ENCODE data around the gene PBRM1.

Gene PBRM1

DNA sequence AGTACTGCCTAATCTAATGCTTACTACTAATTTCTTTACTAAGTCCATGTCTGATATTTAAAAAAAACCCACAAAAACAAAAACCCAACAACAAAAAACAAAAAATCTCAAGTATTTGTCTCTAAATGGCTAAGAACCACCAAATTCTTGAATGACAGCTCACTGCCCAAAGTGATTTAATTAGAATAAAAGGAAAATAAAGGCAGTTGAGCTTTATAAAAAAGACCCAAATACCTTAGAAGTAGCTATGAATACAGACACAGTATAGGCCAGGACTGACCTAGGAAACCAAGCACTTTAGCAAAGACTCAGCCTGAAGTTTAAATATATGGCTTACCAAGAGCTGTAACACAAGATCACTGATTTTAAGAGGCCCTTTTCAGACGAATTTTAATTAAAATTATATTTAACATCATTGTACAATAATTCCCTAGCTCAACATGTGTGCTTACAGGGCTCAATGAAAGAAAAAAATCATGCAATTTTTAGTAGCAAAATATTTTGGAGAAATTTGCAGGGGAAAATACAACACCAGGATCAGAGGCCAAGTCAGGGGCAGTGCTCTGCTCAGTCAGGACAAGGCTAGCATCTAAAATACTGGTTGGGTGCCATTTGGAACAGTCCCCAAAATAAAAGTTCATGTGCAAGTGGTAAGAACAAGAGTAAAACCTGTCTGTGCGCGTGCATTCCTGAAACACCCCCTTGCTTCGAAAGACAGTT is 124.5 kb downstream of the PBRM1 start:
- no peak for DNase-seq

DNA sequence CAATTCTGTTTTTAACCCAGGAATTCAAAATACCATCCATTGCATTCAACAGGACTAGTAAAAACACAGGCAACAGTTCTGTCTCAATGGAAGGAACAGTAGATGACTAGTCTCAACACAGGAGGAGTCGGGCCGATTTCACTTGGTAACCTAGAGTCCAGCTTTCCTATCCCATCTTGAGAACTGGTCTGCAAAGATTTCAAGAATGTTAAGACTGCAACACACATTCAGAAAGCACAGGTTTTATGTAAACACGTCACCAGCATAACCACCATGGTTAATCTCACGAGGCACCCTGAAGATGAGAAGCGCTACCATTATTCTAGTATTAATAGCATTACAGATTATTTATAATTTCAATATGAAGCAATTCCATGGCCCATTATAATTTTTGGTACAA is 127.3 kb downstream of the PBRM1 start:
- no peak for DNase-seq

DNA sequence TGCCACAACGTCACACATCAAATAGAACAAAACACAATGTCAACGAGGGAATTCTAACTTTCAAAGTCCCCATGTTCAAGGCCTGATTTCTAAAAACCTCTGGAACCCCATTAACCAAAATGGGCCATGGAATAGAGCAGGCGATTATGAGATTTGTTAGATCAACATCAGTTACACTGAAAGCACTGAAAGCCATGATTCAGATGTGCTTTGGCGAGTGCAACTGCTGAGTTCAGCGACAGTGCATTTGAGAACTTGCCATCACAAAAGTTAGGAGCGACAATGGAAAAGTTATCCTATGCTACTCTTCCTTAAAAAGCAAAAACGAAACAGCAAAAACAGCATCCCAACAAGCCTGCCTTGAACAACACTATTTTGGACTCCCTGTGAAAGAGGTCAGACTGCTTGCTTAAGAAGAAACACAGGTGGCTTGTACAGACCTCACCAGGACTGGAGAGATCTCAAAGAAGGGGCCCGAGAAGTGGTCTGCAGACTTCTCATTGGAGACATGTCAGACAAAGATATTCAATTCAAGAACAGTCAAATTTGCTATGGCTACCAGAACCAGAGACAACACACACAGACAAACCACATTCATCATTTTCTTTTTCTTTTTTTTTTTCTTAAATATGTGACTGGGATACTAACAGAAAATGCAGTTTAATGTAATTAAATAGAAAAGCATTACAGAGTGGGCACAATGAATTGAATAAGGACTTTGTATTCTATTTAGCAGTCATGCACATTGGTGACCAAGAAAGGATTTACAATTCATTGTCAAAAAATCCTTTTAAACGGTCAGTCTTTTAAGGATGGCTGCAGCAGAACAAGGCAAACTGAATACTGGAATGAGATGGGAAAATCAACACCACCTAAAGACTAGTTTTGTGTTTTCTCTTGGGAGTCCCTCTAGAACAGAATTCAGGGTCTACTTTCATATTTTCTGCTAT is 128.4 kb downstream of the PBRM1 start:
- no peak for DNase-seq

DNA sequence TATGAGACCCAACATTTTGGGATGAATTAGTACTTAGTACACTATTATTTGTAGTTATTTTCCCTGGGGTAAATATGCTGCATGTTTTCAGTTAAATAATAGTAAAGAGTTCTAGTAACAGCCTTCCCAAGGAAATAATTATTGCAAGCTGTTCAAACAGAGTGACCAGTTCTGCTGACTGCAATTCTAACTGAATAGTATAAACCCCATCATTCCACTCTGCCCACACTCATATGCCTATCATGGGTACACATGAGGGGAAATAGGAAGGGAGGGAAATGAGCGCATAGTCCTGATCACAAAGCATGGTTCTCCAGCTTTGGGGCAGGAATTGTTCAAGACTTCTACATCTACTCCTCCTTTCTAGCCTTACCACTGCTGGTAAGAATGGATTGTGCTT is 130.7 kb downstream of the PBRM1 start:
- DNase-seq, result no peak

DNA sequence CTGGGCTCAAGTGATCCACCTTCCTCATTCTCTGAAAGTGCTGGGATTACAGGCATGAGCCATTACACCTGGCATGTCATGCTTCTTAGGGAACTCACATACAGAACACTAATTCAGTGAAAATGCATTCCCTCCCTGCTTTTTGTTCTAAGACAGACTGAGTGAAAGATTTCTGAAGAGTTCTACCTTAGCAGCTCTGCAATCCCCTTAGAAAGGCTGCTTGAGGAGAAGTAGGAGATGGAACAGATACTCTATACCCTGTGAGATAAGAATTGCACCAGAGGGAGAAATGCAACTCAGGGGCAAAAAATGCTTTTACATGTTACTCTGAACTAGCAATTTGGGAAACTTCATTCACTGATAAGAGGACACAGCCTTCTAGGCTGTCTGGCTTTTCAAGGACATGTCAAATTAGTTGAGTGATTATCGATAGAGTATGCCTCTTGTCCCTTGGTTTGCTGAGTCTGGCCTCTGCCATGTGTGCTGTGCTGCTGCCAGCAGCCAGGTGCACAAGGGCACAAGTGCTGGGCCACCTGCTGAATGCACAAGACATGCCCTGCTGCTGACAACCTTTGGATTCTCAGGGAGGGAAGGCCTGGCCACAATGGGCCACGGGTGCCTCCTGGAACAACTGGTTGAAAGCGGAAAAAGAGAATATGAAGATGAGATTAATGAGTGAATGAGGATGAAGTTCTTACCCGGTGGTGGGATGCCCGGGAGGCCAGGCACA is 131.5 kb downstream of the PBRM1 start:
- no peak for DNase-seq

DNA sequence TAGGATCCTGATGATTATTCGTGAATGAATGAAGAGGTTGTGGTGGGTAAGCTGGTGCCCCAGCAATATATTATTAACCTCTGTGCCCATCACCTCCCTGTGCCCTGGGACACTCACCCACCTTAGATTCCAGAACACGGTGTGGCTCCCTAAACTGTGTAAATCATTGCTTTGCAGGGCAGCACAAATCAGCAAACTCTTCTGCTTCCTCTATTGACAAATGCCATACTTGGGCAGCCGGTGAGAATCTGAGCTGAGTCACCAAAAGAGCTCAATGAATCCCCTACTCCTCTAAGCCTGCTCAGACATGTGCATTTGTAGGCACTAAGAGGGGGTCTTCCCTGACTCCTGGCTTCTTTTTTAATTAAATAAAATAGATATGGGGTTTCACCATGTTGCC is 133.6 kb downstream of the PBRM1 start:
- DNase-seq, result no peak

DNA sequence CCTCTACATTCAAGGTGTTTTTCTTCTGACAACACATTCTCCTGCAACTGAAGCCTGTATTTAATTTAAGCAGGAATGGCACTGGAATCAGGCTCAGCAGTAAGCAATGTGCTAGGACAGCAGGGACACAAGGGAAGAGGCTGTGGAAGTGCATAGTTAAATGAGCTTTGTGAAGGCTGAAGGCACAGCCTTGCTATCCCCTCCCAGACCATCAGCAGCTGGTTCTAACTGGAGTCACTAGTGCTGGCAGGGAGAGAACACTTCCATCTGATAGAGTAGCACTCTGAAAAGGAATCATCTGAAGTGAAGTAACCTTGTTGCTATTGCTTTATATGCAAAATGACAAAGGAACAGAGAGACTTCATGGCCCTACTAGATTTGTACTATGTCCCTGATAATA is 134.6 kb downstream of the PBRM1 start:
- no peak for DNase-seq

DNA sequence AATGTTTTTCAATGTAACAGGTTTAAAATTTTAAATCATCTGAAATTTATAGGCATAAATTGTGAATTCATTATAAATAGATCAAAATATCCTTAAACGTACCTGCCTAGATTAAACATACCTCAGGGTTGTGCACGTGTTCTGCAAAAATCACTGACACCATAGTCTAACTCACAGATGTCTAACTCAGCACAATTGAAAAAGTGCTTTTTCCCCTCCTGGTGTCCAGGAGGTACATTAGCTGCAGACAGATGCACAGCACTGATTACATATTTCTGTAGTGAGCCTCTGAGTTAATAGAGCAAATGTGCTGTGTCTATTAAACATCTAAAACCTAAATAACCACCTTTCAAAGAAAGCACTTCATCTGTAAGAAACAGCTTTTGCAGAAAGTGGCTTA is 138.6 kb downstream of the PBRM1 start:
- no peak for DNase-seq

DNA sequence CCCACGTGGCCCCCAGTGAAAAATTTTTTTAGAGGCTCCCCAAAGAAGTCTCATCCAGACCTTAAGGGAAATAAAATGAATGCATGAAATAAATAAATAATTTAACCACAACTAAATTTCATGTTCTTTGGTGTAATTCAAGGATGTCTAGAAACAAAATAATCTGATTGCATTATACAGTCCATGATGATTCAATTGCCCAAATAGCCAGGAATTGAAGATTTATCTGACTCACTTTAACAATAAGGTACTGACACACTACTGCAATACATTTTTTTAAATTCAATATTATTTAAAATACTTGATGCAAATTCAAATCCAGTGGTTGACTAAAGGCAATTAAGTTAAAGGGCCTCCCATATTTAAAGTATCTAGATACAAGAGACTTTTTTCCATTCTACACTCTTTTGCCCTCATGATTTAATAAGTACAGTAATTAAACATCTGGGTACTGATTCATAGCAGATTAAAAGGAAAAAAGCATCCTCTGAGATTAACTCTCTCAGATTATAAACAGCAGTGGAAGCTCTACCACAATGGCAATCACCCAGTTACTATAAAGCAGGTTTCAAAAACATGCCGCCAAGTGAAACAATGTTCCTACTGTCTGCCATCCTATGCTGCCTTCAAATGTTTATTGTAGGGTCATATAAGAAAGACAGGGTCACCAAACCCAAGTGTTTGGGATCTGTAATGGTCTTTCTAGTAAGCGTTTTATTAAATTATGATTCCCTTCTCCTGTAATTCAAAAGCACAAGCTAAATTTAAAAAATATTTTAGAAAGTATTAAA is 139.4 kb downstream of the PBRM1 start:
- DNase-seq, result no peak

DNA sequence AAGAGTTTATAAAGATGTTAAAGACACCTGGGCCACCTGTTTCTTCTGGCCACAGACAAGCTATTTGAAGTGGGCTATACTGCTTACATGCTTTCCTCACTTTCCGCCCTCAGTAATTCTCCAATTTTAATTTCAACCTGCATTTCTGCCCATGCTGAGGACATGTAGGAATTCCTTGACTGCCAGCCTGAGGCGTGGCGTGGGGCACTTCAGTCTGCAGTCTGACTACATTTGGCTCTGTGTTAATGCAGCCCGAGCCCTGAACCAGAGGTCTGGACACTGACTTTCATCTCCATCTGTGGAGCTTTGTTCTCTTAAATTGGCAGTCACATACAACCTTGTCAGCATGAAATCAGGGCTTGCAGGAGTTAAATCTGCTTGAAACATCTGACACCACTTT is 140.8 kb downstream of the PBRM1 start:
- DNase-seq, result no peak

DNA sequence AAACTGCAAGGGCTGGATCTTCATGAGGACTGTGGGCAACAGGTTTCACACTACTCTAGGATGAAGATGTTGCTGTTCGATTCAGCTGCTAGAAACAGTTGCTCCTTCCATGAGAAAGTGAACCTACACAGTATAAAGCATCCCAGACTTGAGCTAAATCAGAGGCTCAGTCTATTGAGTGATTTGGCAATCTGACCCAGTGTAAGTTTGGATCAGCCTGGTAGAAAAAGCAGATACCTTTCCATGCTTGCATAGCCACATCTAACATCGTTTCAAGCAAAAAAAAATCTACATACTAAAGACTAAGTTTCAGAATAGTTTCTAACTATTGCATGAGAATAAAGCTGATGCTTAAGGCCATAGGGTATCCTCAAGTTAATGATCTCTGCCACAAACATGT is 144.7 kb downstream of the PBRM1 start:
- DNase-seq, result no peak

DNA sequence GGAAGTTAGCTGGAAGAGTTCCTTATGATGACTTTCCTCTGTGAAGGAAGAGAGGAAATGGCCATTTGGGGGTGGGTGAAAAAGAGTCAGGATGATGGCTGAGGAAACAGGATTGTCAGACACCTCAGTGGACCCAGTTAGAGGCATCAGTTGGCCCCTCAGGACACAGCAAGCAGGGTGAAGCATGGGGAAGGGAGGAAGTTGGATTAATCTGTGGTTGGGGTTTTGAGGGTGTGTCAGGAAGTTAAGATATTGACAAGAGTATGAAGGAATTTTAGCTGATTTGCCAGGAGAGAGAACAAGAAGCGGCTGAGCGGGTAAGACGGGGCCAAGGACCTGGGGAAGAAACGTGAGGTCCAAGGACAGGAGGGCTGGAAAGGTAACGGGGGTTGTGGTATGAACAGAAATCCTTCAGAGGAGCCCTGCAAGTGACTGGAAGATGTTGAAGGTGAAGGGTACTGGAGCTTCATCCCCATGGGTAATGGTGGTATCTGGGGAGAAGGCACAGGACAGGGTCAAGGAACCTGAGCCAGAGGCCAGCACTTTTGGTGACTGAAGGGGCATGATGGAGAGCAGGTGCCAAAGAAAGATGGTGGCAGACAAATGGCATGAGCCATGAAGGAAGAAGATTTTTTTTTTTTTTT is 146.6 kb downstream of the PBRM1 start:
- no peak for DNase-seq

DNA sequence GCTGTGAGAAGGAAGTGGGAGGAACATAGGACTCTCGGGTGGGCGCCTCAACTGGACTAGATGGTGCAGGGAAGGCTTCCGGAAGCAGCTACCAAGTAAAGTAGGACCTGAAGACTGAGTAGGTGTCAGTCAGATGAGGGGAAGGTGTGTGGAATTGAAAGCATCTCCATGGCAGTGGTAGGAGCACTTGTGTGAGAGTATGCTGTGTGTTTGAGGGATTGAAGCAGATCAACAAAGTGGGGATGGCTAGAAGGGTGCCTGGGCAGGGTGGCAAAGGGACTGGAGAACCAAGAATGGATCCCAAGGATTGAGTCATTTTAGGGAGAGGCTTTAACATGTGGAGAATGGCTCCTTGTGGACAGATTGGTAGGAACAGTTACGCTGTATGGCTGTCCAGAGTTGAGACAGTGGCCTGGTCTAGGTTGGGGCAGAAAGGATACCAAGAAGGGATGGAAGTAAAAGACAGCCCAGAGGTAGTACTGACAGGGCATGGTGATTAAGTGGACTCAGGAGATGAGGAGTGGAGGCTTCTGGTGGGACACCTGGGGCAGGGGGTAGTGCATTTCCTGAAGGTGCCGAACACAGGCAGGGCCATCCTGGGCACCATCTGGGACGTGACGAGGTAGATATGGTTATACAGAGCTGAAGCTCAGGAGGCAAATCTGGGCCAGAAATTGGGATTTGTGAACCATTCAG is 147.8 kb downstream of the PBRM1 start:
- no peak for DNase-seq

DNA sequence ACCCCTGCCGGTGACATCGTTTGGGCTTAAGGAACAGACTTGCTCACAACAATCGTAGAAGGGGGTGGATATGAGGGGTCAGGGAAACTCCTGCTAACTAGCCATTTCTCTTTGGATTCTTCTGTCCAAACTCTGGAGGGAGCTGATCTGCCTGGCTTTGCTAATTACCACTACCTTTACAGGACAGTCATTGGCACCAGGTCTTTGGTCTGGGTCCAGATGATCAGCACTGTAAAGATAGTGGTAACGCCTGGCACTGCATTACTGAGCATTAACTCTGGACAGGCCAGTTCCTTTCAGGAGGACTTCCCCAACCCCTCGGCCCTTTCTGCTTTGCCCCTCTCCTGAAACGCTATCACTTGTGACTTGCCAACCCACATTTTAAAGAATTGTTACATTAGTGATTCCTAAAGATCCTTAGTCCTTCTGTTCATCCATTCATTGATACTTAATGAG is 148.5 kb downstream of the PBRM1 start:
- no peak for DNase-seq

DNA sequence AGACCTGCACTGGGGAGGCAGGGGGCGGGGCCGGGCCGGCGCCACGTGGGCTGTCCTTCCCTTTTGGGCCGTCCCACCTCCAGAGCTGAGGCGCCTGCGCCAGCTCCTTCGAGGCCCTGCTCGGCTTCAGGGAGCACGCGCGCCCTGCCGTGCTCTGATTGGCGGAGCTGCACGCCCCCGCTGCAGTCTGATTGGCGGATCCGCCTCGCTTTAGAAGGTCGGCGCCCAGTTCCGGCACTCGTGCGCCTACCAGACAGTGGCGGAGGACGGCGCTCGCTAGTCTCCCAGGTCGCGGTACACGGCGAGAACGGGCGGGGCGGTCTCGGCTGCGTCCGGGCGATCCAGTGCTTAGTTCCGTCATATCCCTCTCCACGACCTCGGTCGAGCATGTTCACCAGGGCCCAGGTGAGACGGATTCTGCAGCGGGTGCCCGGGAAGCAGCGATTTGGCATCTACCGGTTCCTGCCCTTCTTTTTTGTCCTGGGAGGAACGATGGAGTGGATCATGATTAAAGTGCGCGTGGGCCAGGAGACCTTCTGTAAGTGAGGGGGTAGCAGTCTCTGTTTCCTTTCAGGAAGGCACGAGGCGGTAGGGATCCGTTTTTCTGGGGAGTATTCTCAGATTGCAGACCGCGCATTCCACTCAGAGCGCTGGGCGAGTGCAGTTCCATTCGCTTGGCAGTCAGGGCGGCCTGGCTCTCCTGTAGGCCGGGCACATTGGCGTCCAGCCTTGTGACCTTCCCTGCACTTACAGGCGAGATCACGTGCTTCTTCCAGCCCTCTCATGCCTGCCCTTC is 149.1 kb downstream of the PBRM1 start, which contains the start of gene UQCC5:
TSS of gene UQCC5 (plus strand) at position 237 of the 796 bp plus-strand sequence. CDS start at position 388, 151 bp downstream.
- peak; percentile 97 for DNase-seq

DNA sequence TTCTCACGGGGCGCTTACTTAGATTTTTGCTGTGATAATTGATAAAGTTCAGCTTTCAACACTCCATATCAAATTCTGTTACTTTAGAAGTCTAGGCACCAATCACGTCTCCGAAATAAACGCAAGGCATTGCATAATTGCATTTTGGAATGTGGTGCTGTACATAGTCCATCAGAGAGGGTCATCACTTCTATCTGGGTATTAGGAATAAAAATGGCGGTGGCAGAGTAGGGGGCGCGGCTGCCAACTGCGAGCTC is 149.7 kb downstream of the PBRM1 start:
- no peak for DNase-seq

DNA sequence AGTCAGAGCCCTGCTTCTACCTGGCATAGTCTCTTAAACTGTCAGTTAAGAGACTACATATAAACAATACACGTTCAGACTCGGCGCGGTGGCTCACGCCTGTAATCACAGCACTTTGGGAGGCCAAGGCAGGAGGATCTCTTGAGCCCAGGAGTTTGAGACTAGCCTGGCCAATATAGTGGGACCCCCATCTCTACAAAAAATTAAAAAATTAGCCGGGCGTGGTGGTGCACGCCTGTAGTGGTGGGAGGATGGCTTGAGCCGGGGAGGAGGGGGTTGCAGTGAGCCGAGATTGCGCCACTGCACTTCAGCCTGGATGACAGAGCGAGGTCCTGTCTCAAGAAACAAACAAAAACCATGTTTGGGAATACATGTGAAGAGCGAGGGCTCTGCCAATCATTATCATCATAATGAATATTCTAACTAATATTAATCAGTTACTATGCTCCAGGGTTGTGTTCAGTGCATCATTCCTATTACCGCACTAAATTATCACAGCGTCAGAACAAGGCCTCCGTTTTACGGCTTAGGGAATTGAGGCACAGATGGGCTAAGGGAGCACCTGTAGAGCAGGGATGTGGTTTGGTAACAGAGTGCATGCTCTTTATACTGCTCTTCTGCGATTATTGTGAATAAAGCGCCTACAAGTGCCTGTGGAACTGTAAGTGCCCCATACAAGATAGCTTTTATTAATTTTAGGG is 150.2 kb downstream of the PBRM1 start:
- no peak for DNase-seq

DNA sequence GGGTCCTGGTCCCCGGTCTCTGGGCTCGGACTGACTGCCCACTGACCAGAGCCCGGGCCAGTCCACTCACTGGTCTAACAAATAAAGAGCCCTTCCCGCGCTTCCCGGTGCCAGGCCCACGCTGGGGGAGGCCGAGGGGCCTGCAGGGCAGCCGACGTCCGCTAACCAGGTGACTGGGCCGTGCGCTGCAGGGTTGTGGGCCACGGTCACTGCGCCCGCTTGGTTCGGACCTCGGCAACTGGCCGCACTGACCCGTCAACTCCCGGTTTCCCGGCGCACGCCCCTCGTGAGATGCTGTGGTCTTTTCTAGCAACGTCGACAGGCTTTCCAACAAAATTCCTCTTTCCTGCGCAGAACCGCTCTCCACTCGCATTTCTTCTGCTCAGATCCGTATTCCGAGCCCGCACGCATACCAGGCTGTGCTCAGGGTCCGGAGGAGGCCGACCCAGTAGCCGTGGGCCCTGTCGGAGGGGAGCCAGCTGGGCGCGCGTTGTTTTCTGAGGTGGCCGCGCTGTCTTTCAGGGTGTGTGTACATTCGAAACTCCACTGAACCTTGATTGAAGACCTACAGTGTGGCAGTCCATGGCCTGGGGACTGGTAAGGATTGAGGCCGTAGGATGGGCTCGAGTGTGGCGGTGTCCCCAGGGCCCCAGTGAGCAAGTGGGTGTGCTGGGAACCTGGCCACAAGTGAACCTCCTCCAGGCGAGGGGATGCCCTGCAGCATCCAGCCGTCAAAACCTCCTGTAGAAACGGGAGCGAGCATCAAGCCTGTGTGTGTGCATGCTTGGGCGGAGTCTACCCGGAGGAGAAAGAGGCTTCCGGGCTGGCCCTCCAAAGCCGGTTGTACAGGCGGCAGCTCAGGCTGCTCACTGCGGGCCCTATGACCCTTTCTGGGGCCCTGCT is 151.2 kb downstream of the PBRM1 start:
- DNase-seq, result no peak

Data from activated effector memory CD4-positive, alpha-beta T cell treated with Interleukin-2 at 50 U/mL for 16 hours (primary cell).